PC-9 (cell line): Measurements from ENCODE around the gene CA5A. TPM values are rescaled to one million over a fixed set of nuclear protein-coding genes. Genes with fewer than 3 reads are reported as not detected.

Source experiments
- BruUV-seq: library from RNA; stranded (reverse); fragments of 400-500 nt; replicated peaks from 2 replicates; lab custom pipeline; 2021; lab: Mats Ljungman, UMichigan
- CTCF ChIA-PET: fragments of 300-600 bp; sonication (Branson Sonifier 250); formaldehyde crosslinking; loops from one replicate; lab custom pipeline; 2022; ENCODE audit warnings: antibody characterized with exemption; lab: Charles Lee
- POLR2A ChIA-PET: fragments of 300-600 bp; sonication (Branson Sonifier 250); formaldehyde crosslinking; loops from one replicate; lab custom pipeline; 2022; ENCODE audit warnings: antibody characterized with exemption; ENCODE audit not compliant: unreplicated experiment; lab: Charles Lee
- DNase-seq, 2 experiments: peaks; one replicate each; pipeline versions ENCODE4 v3.0.0 to v3.0.0-alpha.2; 2015 to 2022; ENCODE audit warnings: mixed read lengths in 1 of 2
- H2AFZ ChIP-seq: fragments of 200-600 bp; sonication (generic); 2 replicates; pipeline ENCODE4 v1.8.1; 2017; ENCODE audit warnings: antibody characterized with exemption
- H3F3A ChIP-seq: fragments of 200-600 bp; sonication (generic); 2 replicates; pipeline ENCODE4 v1.8.1; 2017; ENCODE audit warnings: antibody characterized with exemption, mild to moderate bottlenecking, low read depth; ENCODE audit not compliant: insufficient read depth
- H3K27ac ChIP-seq: fragments of 200-600 bp; sonication (generic); 2 replicates; pipeline ENCODE4 v1.6.1; 2016; ENCODE audit warnings: mixed run types
- H3K27me3 ChIP-seq: fragments of 200-600 bp; sonication (generic); 2 replicates; pipeline ENCODE4 v1.6.1; 2016; ENCODE audit warnings: low read depth, mixed run types; ENCODE audit not compliant: insufficient read depth
- H3K36me3 ChIP-seq: fragments of 200-600 bp; sonication (generic); 2 replicates; pipeline ENCODE4 v1.6.1; 2016; ENCODE audit warnings: low read depth, mixed run types
- H3K4me1 ChIP-seq: fragments of 200-600 bp; sonication (generic); replicated peaks from 2 replicates; pipeline ENCODE4 v1.6.1; 2016; ENCODE audit warnings: mixed run types; ENCODE audit not compliant: insufficient read depth
- H3K4me2 ChIP-seq: fragments of 200-600 bp; sonication (generic); 2 replicates; pipeline ENCODE4 v1.6.1; 2017; ENCODE audit warnings: mixed run types
- H3K4me3 ChIP-seq: fragments of 200-600 bp; sonication (generic); 2 replicates; pipeline ENCODE4 v1.6.1; 2016; ENCODE audit warnings: mixed run types
- H3K79me2 ChIP-seq: fragments of 200-600 bp; sonication (generic); 2 replicates; pipeline ENCODE4 v1.6.1; 2017; ENCODE audit warnings: low read depth, mixed run types
- H3K9me2 ChIP-seq: fragments of 200-600 bp; sonication (generic); 2 replicates; pipeline ENCODE4 v1.8.1; 2017; ENCODE audit warnings: mild to moderate bottlenecking; ENCODE audit not compliant: insufficient read depth
- H3K9me3 ChIP-seq: fragments of 200-600 bp; sonication (generic); 2 replicates; pipeline ENCODE4 v1.8.1; 2016; ENCODE audit warnings: low read depth; ENCODE audit not compliant: insufficient read depth
- H4K20me1 ChIP-seq: fragments of 200-600 bp; sonication (generic); 2 replicates; pipeline ENCODE4 v1.8.1; 2017; ENCODE audit not compliant: insufficient read depth
- CTCF ChIP-seq: fragments of 200-600 bp; sonication (generic); conservative IDR thresholded peaks from 2 replicates; pipeline ENCODE4 v1.6.1; 2017; ENCODE audit warnings: mixed run types, antibody characterized with exemption, mild to moderate bottlenecking, moderate library complexity
- EZH2 ChIP-seq: fragments of 200-600 bp; sonication (generic); IDR thresholded peaks from 2 replicates; pipeline ENCODE4 v1.8.0; 2017; ENCODE audit warnings: antibody characterized with exemption, low read depth
- intact Hi-C: fragments of 100-400 bp; cut with micrococcal nuclease; formaldehyde crosslinking; loops from one replicate; pipeline ENCODE4 v1.10.0; 2022; ENCODE audit not compliant: unreplicated experiment
- total RNA-seq: library from RNA; stranded (reverse); gene quantifications from 2 replicates; pipeline ENCODE4 v1.2.3, GENCODE V29; 2021

CA5A gene
- total RNA-seq, 1 experiment from 2014 or later, result 0.26 TPM

GRCh38 chr16:87979352-87979751 lies 43.0 kb upstream of the CA5A start:
- Histone ChIP-seq H3K4me3 (no peak overlapping the region), H3K9me3 (no peaks in the 10 kb centered on the region), H4K20me1 (no peaks in the 10 kb centered on the region), H3K79me2 (no peaks in the 10 kb centered on the region), H3K4me1 (no peaks in the 10 kb centered on the region), H3K27me3 (no peaks in the 10 kb centered on the region), H2AFZ (no peak overlapping the region), H3K36me3 (no peaks in the 10 kb centered on the region), H3K4me2 (no peak overlapping the region), H3F3A (no peaks in the 10 kb centered on the region; the same call in 1 of the 2 replicates), H3K27ac (no peak overlapping the region), H3K9me2 (no peaks in the 10 kb centered on the region)
- intact Hi-C loops, result no loop called here
- DNase-seq, result no peak
- no TSS peak for BruUV-seq
- no peak for TF ChIP-seq CTCF
- TF ChIP-seq EZH2, result no peak
- CTCF ChIA-PET, result no interaction called here
- POLR2A ChIA-PET, result no interaction called here

- Histone ChIP-seq H2AFZ (no peak overlapping the region), H3K4me1 (no peaks in the 10 kb centered on the region), H3F3A (no peaks in the 10 kb centered on the region; the same call in 1 of the 2 replicates), H4K20me1 (no peaks in the 10 kb centered on the region), H3K4me2 (no peak overlapping the region), H3K27ac (no peak overlapping the region), H3K27me3 (no peaks in the 10 kb centered on the region), H3K36me3 (no peaks in the 10 kb centered on the region), H3K4me3 (no peak overlapping the region), H3K9me3 (no peaks in the 10 kb centered on the region), H3K9me2 (no peaks in the 10 kb centered on the region), H3K79me2 (0 out of 2 replicates have a peak, but pooled peaks cover under 1% of the 10 kb centered on the region)
- POLR2A ChIA-PET, result no interaction called here
- TF ChIP-seq EZH2, result no peak
- no peak for TF ChIP-seq CTCF
- CTCF ChIA-PET, result no interaction called here
- intact Hi-C loops, result no loop called here
- no peak for DNase-seq
- BruUV-seq, result no TSS peak
Observed at GRCh38 chr16:87978127-87978526, 41.8 kb upstream of the CA5A start.

DNA sequence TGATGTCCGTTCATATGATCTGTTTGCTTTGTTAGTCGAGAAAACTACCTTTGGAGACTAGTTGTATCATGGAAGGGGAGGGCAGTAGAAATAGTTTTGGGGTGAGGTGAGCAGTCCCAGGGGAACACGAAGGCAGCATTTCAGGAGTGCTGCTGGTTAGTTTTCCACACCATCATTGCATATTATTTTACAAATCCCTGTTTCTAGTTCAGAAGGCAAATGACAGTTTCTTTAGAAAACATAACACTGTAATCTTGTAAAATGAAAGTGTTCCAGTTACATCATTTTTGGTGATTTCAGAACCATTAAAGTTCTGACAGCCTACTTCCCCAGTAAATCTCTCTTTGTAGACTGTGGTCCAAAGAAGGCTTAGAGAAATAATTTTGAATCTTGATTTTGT lies 40.3 kb upstream of the CA5A start:
- Histone ChIP-seq H4K20me1 (no peaks in the 10 kb centered on the region), H3K79me2 (peaks cover 15% of the 10 kb centered on the region; the same call in 1 of the 2 replicates), H3K4me2 (no peak overlapping the region), H2AFZ (no peak overlapping the region), H3K4me3 (no peak overlapping the region), H3K4me1 (no peaks in the 10 kb centered on the region), H3K9me2 (no peaks in the 10 kb centered on the region), H3K27ac (no peak overlapping the region), H3K27me3 (no peaks in the 10 kb centered on the region), H3K9me3 (no peaks in the 10 kb centered on the region), H3K36me3 (no peaks in the 10 kb centered on the region), H3F3A (no peaks in the 10 kb centered on the region; the same call in 1 of the 2 replicates)
- ChIA-PET CTCF (no interaction called here), POLR2A (no interaction called here)
- DNase-seq, result no peak
- BruUV-seq, result no TSS peak
- intact Hi-C loops, result no loop called here
- no peak for TF ChIP-seq EZH2
- no peak for TF ChIP-seq CTCF
